Subcutaneous abdominal adipose tissue (tissue), 5 donors: ENCODE data around the gene ZNF212.

Experiments
- H3K27ac ChIP-seq: one replicate; pipeline ENCODE4 v1.7.0; 2013; ENCODE audit warnings: low read depth, mild to moderate bottlenecking, inconsistent platforms, low read length, moderate library complexity
- H3K27me3 ChIP-seq, 5 donors: one replicate each; pipeline ENCODE4 v1.7.0; 2013; ENCODE audit warnings: low read length in 5 of 5, inconsistent platforms in 1 of 5; ENCODE audit not compliant: control insufficient read depth in 5 of 5, insufficient read depth in 4 of 5
- H3K36me3 ChIP-seq, 5 donors: one replicate each; pipeline ENCODE4 v1.7.0; 2013; ENCODE audit warnings: low read length in 5 of 5; ENCODE audit not compliant: control insufficient read depth in 5 of 5, insufficient read depth in 5 of 5
- H3K4me1 ChIP-seq, 5 donors: one replicate each; pipeline ENCODE4 v1.7.0; 2013; ENCODE audit warnings: low read length in 5 of 5, mild to moderate bottlenecking in 3 of 5, moderate library complexity in 1 of 5; ENCODE audit not compliant: control insufficient read depth in 5 of 5, insufficient read depth in 5 of 5
- H3K4me3 ChIP-seq, 5 donors: one replicate each; pipeline ENCODE4 v1.7.0; 2013; ENCODE audit warnings: low read length in 5 of 5, low read depth in 1 of 5
- H3K9ac ChIP-seq, 5 donors: one replicate each; pipeline ENCODE4 v1.7.0; 2013; ENCODE audit warnings: low read length in 5 of 5, mild to moderate bottlenecking in 4 of 5, moderate library complexity in 3 of 5
- H3K9me3 ChIP-seq, 5 donors: one replicate each; pipeline ENCODE4 v1.7.0; 2013; ENCODE audit warnings: low read length in 5 of 5; ENCODE audit not compliant: control insufficient read depth in 5 of 5
- donor health status: healthy.
- donor health status: healthy.
- donor health status: healthy.
- donor health status: healthy.
- donor health status: healthy.

ZNF212 gene

DNA sequence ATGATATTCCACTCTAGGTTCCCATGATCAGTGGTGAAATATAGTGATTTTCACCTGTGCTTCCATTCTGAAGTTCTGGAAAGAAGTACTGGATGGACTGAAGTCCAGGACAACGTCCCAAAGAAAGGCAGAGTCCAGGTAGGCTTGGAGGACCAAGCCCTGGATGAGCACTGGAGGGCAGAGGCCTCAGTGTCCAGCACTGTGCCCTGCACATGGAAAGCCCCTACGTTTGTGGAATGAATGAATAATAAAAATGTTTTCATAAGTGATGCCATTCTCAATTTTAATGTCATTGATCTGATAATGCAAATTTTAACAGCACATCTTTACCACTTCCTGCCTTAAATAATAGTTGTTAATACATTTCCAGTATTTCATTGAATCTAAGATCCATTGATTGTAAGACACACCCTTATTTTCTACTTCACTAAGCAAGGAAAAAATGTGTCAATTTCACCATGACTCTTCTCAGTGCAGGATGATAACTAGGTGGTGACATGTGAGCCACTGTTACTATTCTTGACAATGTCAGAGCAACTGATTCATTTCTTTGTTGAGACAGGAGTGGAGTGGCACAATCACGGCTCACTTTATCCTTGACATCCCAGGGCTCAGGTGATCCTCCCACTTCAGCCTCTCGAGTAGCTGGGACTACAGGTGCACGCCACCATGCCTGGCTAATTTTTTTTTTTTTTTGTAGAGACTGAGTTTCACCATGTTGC lies 57.7 kb downstream of the ZNF212 start:
- H3K27me3 ChIP-seq: no peaks in the 10 kb centered on the region
- H3K27ac ChIP-seq: no peak overlapping the region
- H3K9ac ChIP-seq: no peak overlapping the region
- H3K9me3 ChIP-seq: peaks cover 0 to 3% (median 0%) of the 10 kb centered on the region in 5 donors
- no peak overlapping the region for H3K4me3 ChIP-seq
- H3K4me1 ChIP-seq: no peaks in the 10 kb centered on the region
- H3K36me3 ChIP-seq: peaks cover 0 to 39% (median 31%) of the 10 kb centered on the region in 5 donors

- Histone ChIP-seq H3K4me3 (no peak overlapping the region), H3K27me3 (no peaks in the 10 kb centered on the region), H3K9ac (no peak overlapping the region), H3K36me3 (peaks cover 0 to 4% (median 3%) of the 10 kb centered on the region in 5 donors), H3K4me1 (no peaks in the 10 kb centered on the region), H3K9me3 (peaks cover 0 to 3% (median 0%) of the 10 kb centered on the region in 5 donors), H3K27ac (no peak overlapping the region)
Measured at GRCh38 chr7:149300620-149301285, 61.3 kb downstream of the ZNF212 start.

DNA sequence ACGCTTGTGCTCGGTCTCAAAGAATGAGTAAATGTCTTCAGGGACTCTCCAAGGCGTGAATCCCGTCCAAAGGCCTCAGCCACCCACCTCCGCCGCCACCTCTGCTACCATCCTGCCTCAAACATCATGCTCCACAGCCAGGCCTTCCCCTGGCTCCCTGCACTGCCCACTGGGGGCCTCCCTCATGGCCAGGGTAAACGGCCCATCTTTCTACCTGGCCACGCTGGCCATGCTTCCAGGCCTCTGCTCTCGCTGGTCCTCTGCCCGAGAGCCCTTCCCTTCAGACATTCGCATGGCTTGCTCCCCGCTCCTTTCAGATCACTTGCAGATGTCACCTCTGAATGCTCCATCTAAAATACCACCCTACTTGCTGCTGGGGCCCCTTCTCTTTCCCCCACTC lies 62.8 kb downstream of the ZNF212 start:
- Histone ChIP-seq H3K4me1 (no peaks in the 10 kb centered on the region), H3K36me3 (no peaks in the 10 kb centered on the region), H3K9me3 (peaks cover 0 to 3% (median 0%) of the 10 kb centered on the region in 5 donors), H3K4me3 (no peak overlapping the region), H3K9ac (no peak overlapping the region), H3K27ac (no peak overlapping the region), H3K27me3 (no peaks in the 10 kb centered on the region)

- Histone ChIP-seq H3K4me1 (no peaks in the 10 kb centered on the region), H3K27ac (no peak overlapping the region), H3K36me3 (no peaks in the 10 kb centered on the region)
Measured at GRCh38 chr7:149302865-149303264, 63.4 kb downstream of the ZNF212 start.

GRCh38 chr7:149304006-149304405 lies 64.6 kb downstream of the ZNF212 start:
- Histone ChIP-seq H3K4me1 (no peaks in the 10 kb centered on the region), H3K27me3 (no peaks in the 10 kb centered on the region), H3K36me3 (no peaks in the 10 kb centered on the region), H3K27ac (no peak overlapping the region), H3K9ac (no peak overlapping the region), H3K9me3 (no peaks in the 10 kb centered on the region), H3K4me3 (no peak overlapping the region)

More at GRCh38 chr7:149302865-149303264, 63.4 kb downstream of the ZNF212 start:
- H3K4me3 ChIP-seq: no peak overlapping the region
- H3K27me3 ChIP-seq: no peaks in the 10 kb centered on the region
- peaks cover 0 to 3% (median 0%) of the 10 kb centered on the region in 5 donors for H3K9me3 ChIP-seq
- H3K9ac ChIP-seq: no peak overlapping the region
